VCaP (cell line): ENCODE data around the gene DCTN3.

Experiments used
- H3K27ac ChIP-seq: fragments of 450-650 bp; 2 replicates; pipeline ENCODE4 v1.5.1; 2017
- TF ChIP-seq, protein P1 (sequence below): fragments of 450-650 bp; conservative IDR thresholded peaks from 2 replicates; pipeline ENCODE4 v1.5.1; 2017; ENCODE audit warnings: mild to moderate bottlenecking, moderate library complexity

DCTN3 gene

DNA sequence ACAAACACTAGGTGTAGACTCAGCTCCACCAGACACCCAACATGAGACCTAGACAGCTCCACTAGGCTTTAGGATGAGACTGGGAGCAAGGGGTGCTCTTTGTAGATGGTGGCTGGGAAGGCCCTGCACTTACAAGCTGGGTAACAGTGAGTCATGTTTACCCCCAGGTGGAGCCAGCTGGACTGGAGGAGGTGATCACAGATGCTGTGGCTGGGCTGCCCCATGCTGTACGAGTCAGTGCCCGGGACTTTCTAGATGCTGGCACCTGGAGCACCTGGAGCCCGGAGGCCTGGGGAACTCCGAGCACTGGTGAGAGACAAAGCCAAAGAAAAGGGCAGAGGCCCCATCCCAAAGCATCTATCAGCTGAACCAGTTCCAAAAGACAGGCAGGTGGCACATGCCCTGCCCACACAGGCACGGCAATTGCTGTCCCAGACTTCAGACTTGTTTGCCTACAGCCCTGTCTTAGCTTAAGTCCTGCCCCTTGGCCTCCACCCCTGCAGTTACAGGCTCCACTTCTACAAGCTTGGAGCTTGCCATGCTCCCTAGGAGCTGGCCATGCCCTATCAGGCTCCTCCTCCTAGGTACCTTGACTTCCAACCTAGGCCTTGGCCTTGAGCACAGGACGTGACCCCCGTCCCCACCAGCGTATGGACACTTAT lies 39.4 kb upstream of the DCTN3 start:
- TF ChIP-seq, protein P1, sequence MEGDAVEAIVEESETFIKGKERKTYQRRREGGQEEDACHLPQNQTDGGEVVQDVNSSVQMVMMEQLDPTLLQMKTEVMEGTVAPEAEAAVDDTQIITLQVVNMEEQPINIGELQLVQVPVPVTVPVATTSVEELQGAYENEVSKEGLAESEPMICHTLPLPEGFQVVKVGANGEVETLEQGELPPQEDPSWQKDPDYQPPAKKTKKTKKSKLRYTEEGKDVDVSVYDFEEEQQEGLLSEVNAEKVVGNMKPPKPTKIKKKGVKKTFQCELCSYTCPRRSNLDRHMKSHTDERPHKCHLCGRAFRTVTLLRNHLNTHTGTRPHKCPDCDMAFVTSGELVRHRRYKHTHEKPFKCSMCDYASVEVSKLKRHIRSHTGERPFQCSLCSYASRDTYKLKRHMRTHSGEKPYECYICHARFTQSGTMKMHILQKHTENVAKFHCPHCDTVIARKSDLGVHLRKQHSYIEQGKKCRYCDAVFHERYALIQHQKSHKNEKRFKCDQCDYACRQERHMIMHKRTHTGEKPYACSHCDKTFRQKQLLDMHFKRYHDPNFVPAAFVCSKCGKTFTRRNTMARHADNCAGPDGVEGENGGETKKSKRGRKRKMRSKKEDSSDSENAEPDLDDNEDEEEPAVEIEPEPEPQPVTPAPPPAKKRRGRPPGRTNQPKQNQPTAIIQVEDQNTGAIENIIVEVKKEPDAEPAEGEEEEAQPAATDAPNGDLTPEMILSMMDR = no peak
- no peak overlapping the region for H3K27ac ChIP-seq

DNA sequence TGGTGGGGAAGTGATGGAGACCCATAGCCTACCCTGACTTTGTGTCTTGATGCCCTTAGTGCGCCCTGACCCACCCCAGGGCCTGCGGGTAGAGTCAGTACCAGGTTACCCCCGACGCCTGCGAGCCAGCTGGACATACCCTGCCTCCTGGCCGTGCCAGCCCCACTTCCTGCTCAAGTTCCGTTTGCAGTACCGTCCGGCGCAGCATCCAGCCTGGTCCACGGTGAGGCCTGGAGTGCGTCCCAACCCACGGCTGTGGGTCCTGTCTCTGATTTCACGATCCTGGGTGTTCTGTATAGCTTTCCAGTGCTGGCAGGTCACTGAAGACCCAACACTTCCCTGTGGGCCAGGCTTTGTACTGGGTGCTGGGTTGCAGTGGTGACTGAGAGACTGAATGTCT lies 38.2 kb upstream of the DCTN3 start:
- no peak overlapping the region for H3K27ac ChIP-seq
- TF ChIP-seq, protein P1 = no peak

DNA sequence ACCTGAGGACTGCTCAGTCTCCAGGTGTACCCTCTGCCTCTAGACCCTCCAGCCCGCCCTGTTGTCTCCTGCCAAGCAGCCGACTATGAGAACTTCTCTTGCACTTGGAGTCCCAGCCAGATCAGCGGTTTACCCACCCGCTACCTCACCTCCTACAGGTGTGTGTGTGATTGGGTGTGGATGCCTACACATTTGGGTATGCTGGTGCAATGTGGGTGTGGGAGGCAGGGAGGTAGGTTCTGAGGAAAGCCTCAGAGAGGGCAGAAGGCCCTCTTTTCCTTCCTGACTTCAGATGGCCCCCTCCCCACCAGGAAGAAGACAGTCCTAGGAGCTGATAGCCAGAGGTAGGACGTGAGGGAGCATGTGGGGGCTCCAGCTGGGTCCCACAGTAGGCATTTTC lies 36.7 kb upstream of the DCTN3 start:
- H3K27ac ChIP-seq = no peak overlapping the region
- TF ChIP-seq, protein P1 = no peak

DNA sequence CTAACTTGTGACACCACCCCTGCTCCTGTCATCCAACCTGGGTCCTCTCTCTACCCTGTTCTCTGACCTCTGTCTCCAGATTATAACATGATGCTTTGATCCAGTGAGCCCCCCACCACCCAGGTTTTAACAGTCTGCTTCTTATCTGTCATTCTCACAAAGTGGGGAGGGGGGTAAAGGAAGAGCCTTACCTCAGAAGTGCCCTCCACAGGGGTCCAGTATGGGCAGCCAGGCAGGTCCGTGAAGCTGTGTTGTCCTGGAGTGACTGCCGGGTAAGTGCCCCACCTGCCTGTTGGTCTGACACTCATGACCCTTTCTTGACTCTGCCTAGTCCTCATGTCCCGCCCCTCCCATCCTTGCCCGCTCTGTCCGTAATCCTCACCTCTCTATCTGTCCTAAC lies 35.1 kb upstream of the DCTN3 start:
- no peak overlapping the region for H3K27ac ChIP-seq
- TF ChIP-seq, protein P1 = no peak

DNA sequence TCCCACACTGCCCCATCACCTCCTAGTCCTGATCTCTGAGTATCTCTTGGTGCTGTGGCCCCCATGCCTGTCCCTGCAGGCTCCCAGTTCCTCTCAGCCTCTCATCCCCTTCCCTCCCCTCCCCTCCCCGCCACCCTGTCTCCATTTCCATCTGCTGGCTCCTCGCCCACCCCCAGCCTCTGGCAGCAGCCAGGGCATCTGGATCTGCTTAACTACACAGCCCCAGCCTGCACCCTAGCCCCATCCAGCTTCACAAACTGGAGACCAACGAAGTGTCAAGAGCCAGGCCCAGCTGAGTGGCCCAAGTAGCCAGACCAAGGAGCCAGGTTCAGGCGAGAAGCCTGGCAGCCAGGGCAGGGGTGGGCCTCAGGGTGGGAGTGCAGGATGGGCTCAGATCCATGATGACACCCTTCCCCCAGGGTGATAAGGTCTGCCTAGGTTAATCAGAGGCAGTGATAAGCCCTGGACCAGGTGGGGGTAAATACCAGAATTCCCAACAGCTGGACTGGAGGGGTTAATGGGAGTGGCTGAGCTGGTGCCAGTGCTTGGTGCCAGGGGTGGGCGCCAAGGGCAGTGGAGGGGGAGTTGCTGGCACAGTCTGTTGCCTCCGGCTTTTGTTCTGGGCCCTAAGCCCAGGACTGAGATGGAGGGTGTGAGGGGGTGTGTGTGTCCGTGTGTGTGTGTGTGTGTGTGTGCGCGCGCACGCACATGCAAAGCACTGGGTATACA lies 34.2 kb upstream of the DCTN3 start:
- TF ChIP-seq, protein P1 = no peak
- no peak overlapping the region for H3K27ac ChIP-seq

DNA sequence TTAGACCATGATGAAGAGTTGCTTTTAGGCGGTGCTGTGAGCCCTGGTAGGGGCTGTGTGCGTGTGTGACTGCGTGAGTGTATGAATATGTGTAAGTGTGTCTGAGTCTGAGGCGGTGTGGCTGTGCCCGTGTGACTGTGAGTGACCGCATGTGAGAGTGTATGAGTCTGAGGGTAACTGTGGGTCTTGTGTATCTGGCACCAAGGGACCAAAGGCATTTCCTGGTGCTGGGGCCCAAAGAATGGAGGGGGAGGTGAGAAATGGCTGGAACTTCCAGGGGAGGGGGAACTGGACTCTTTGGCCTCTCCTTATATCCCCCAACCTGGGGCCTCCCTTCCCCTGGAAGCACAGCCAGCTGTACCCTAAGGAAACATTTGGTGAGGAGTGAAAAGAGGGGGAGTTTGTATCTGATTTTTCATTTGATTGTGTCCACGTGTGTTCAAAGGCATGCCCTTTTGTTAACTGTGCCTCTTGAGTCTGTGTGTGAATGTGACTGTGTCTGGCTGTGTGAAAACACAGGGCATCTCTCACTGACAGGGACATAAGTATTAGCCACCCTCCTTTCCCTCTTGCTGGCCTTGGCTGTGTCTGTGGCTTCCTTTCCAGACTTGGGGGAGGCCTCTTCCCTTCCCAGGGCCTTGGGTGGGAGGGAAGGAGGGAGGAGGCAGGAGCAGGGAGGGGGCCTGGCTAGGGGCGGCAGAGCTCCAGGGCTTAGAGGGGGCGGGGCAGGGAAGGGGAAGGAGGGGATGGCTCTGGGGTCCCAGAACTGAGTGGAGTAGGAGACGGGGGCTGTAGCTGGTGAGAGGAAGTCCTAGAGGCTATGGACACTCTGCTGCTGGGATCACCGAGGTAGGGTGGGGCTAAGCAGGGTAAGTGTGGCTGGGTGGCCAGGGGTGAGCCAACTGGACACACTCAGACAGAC lies 33.1 kb upstream of the DCTN3 start:
- TF ChIP-seq, protein P1 = no peak
- peak overlapping the region; percentile 76; the same call in 1 of the 2 replicates for H3K27ac ChIP-seq

DNA sequence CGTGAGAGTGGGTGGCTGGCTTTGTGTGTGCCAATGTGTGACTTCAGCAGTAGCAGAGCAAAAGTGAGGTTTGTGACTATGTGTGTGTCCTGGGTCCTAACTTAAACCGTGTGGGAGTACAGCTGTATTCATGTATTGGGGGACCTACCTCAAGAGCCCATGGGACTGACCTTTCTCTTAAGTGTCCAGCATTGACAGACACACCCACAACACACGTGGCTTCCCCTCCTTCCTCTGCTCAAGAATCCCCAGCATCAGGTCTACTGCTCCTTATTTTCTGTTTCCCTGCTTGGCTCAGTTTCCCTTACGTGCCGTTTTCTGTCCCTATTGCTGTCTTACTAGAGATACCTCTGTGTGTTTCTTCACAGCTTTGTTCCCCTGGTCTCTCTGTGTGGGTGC lies 32.3 kb upstream of the DCTN3 start:
- peak overlapping the region; percentile 76 for H3K27ac ChIP-seq
- TF ChIP-seq, protein P1 = no peak
